Keratinocyte (primary cell): ENCODE results near the gene PPP1R16B. TPM values are rescaled to one million over a fixed set of nuclear protein-coding genes. Genes with fewer than 3 reads are reported as not detected.

Source experiments
- DNase-seq: peaks from one replicate; pipeline ENCODE4 v3.0.0-alpha.2; 2011; ENCODE audit warnings: low read depth, missing footprints, low spot score
- FAIRE-seq: peaks from 2 replicates; lab custom pipeline; 2011; peaks lifted over from hg19 to GRCh38; lab: Jason Lieb, UNC
- H2AFZ ChIP-seq: 2 replicates; pipeline ENCODE4 v1.6.0; 2012; ENCODE audit warnings: low read length, control low read depth, inconsistent platforms; ENCODE audit not compliant: control insufficient read depth
- H3K27ac ChIP-seq: 2 replicates; pipeline ENCODE4 v1.5.1; 2011; ENCODE audit warnings: low read length; ENCODE audit not compliant: control insufficient read depth, insufficient read depth
- H3K27me3 ChIP-seq: 3 replicates; pipeline ENCODE4 v1.6.0; 2011; ENCODE audit warnings: low read length; ENCODE audit not compliant: control insufficient read depth, insufficient read depth; ENCODE audit errors: extremely low read depth
- H3K36me3 ChIP-seq, 2 experiments: 2 replicates in 1 of 2; 3 replicates in 1 of 2; pipeline ENCODE4 v1.5.1; 2011; ENCODE audit warnings: low read length in 2 of 2, mild to moderate bottlenecking in 1 of 2; ENCODE audit not compliant: control insufficient read depth in 2 of 2, insufficient read depth in 2 of 2; ENCODE audit errors: extremely low read depth in 1 of 2
- H3K4me1 ChIP-seq: 3 replicates; pipeline ENCODE4 v1.5.1; 2011; ENCODE audit warnings: low read length; ENCODE audit not compliant: control insufficient read depth, insufficient read depth; ENCODE audit errors: extremely low read depth
- H3K4me2 ChIP-seq: 3 replicates; pipeline ENCODE4 v1.6.0; 2011; ENCODE audit warnings: low read depth, low read length; ENCODE audit not compliant: control insufficient read depth, insufficient read depth; ENCODE audit errors: extremely low read depth
- H3K4me3 ChIP-seq, 3 experiments: fragments of 200-600 bp in 1 of 3; sonication (generic) in 1 of 3; 2 replicates in 2 of 3; 3 replicates in 1 of 3; pipeline ENCODE4 v1.5.1; 2011 to 2016; ENCODE audit warnings: low read length in 3 of 3, mild to moderate bottlenecking in 3 of 3, control low read depth in 2 of 3, inconsistent platforms in 1 of 3, low read depth in 1 of 3, mixed read lengths in 1 of 3, mixed run types in 1 of 3, moderate library complexity in 1 of 3; ENCODE audit not compliant: control insufficient read depth in 2 of 3, insufficient read depth in 2 of 3; ENCODE audit errors: extremely low read depth in 1 of 3
- H3K79me2 ChIP-seq: 2 replicates; pipeline ENCODE4 v1.6.0; 2012; ENCODE audit warnings: low read length; ENCODE audit not compliant: control insufficient read depth, insufficient read depth
- H3K9ac ChIP-seq: 3 replicates; pipeline ENCODE4 v1.6.0; 2011; ENCODE audit warnings: low read length; ENCODE audit not compliant: control insufficient read depth, insufficient read depth; ENCODE audit errors: extremely low read depth
- H3K9me1 ChIP-seq: 3 replicates; pipeline ENCODE4 v1.6.0; 2011; ENCODE audit warnings: low read length; ENCODE audit not compliant: control insufficient read depth, insufficient read depth; ENCODE audit errors: extremely low read depth
- H3K9me3 ChIP-seq: 2 replicates; pipeline ENCODE4 v1.5.1; 2012; ENCODE audit warnings: low read depth, low read length; ENCODE audit not compliant: control insufficient read depth
- H4K20me1 ChIP-seq: 3 replicates; pipeline ENCODE4 v1.6.0; 2011; ENCODE audit warnings: low read length; ENCODE audit not compliant: control insufficient read depth, insufficient read depth; ENCODE audit errors: extremely low read depth
- EZH2 ChIP-seq: IDR thresholded peaks from one replicate; pipeline ENCODE4 v1.6.1; 2012; ENCODE audit warnings: inconsistent platforms, mild to moderate bottlenecking, low read length, moderate library complexity
- dilution Hi-C: fragments of 300-500 bp; cut with MboI; formaldehyde crosslinking; loops from one replicate; pipeline ENCODE4 v1.7.0; 2020; ENCODE audit warnings: low sequenced_read_pairs; ENCODE audit not compliant: extremely low pct_ligation_motif_present
- polyA plus RNA-seq, 5 experiments: library from polyadenylated mRNA; depleted of rRNA in 3 of 5; stranded (reverse) in 3 of 5; stranded (forward) in 1 of 5; unstranded in 1 of 5; fragments of >200 nt; gene quantifications; 1 replicate in 1 of 5; 2 replicates in 3 of 5; 3 replicates in 1 of 5; pipeline versions ENCODE4 v1.2.1 to v1.2.3, GENCODE V29; 2011 to 2012; ENCODE audit warnings: missing spikeins in 2 of 5, low read depth in 1 of 5, low replicate concordance in 1 of 5
- TF ChIP-seq, protein P1 (sequence below), 3 experiments: IDR thresholded peaks in 1 of 3; conservative IDR thresholded peaks in 1 of 3; optimal IDR thresholded peaks in 1 of 3; 2 replicates in 2 of 3; 3 replicates in 1 of 3; pipeline versions ENCODE3 to v1.5.1; 2011; ENCODE audit warnings: low read length in 3 of 3, mild to moderate bottlenecking in 3 of 3, moderate library complexity in 2 of 3, control low read depth in 1 of 3, inconsistent platforms in 1 of 3; ENCODE audit not compliant: insufficient read depth in 2 of 3; ENCODE audit errors: extremely low read depth in 1 of 3

Gene PPP1R16B
- polyA plus RNA-seq, 1 donor (not counting 4 experiments of a cell fraction or from before 2014, with no cell fraction given): not detected

GRCh38 chr20:38825571-38825900, 20.0 kb downstream of the PPP1R16B start:
- no peaks in the 10 kb centered on the region for H3K9me1 ChIP-seq
- H3K79me2 ChIP-seq: no peaks in the 10 kb centered on the region
- no peak overlapping the region for H3K4me2 ChIP-seq
- no peaks in the 10 kb centered on the region for H3K4me1 ChIP-seq
- FAIRE-seq (no peak), DNase-seq (no peak)
- dilution Hi-C loops: no loop called here
- TF ChIP-seq, protein P1, sequence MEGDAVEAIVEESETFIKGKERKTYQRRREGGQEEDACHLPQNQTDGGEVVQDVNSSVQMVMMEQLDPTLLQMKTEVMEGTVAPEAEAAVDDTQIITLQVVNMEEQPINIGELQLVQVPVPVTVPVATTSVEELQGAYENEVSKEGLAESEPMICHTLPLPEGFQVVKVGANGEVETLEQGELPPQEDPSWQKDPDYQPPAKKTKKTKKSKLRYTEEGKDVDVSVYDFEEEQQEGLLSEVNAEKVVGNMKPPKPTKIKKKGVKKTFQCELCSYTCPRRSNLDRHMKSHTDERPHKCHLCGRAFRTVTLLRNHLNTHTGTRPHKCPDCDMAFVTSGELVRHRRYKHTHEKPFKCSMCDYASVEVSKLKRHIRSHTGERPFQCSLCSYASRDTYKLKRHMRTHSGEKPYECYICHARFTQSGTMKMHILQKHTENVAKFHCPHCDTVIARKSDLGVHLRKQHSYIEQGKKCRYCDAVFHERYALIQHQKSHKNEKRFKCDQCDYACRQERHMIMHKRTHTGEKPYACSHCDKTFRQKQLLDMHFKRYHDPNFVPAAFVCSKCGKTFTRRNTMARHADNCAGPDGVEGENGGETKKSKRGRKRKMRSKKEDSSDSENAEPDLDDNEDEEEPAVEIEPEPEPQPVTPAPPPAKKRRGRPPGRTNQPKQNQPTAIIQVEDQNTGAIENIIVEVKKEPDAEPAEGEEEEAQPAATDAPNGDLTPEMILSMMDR (optimal IDR thresholded peaks at IDR 0.05 in 1 of 3, IDR thresholded peaks at IDR 0.05 in 1 of 3, conservative IDR thresholded peaks at IDR 0.05 in 1 of 3; ENCODE audit: extremely low read depth in 1 of 3, insufficient read depth in 2 of 3, low read length in 3 of 3): no peak
- TF ChIP-seq EZH2: no peak
- no peak overlapping the region for H3K9ac ChIP-seq
- H3K36me3 ChIP-seq: no peaks in the 10 kb centered on the region
- no peak overlapping the region for H3K27ac ChIP-seq
- no peak overlapping the region for H3K4me3 ChIP-seq
- H4K20me1 ChIP-seq: no peaks in the 10 kb centered on the region
- no peaks in the 10 kb centered on the region for H3K9me3 ChIP-seq
- H2AFZ ChIP-seq: no peak overlapping the region
- H3K27me3 ChIP-seq: peaks cover 16% of the 10 kb centered on the region

DNA sequence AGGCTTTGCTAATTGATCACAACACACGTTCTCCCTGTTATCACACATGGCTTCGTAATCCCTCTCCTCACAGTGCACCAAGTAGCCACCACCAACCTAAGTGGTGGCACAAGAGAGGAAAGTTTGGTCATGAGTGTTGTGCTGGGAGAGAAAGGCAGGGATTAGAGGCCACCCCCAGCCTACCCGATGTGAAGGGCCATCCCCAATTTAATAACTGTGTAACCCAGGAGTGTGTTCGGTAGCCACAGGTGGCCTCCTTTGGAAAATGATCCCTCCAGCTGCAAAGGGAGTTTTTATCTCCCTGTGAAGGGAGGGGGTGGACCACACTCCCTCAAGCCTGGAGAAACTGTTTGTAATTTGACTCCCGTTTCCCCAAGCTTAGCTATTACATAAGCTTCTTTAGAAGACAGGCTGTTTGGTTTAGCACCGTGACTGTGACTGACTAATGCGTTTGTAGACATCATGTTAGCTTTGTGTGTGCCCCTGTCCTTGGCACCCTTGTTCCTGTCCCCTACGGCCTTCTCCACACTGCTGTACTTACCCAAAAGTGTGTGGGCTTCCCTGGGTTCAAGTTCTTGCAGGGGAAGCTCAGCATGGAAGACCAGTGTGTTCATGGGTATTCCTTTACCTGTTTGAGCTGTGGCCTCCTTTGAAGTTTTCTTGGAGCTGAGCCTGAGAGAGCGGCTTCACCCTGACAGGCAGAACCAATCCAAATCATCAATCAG, 20.6 kb downstream of the PPP1R16B start:
- no peak for TF ChIP-seq EZH2
- TF ChIP-seq, protein P1 (optimal IDR thresholded peaks at IDR 0.05 in 1 of 3, IDR thresholded peaks at IDR 0.05 in 1 of 3, conservative IDR thresholded peaks at IDR 0.05 in 1 of 3; ENCODE audit: extremely low read depth in 1 of 3, insufficient read depth in 2 of 3, low read length in 3 of 3): no peak
- Histone ChIP-seq H3K27ac (no peak overlapping the region), H2AFZ (no peak overlapping the region), H3K4me2 (no peak overlapping the region), H3K36me3 (no peaks in the 10 kb centered on the region), H4K20me1 (no peaks in the 10 kb centered on the region), H3K4me1 (no peaks in the 10 kb centered on the region), H3K27me3 (peaks cover 16% of the 10 kb centered on the region), H3K9me3 (no peaks in the 10 kb centered on the region), H3K9me1 (no peaks in the 10 kb centered on the region), H3K4me3 (no peak overlapping the region), H3K79me2 (no peaks in the 10 kb centered on the region), H3K9ac (no peak overlapping the region)
- dilution Hi-C loops: no loop called here
- FAIRE-seq (no peak), DNase-seq (no peak)
